K562 (cell line): ENCODE results near the gene PPP6R1. TPM values are rescaled to one million over a fixed set of nuclear protein-coding genes. Genes with fewer than 3 reads are reported as not detected.
A peak's percentile ranks its signal among the peaks of the same experiment; 100 is the strongest.

Experiments used
- GABPA ChIP-seq: fragments of 200-800 bp; sonication (Bioruptor generic); conservative IDR thresholded peaks from 2 replicates; pipeline ENCODE4 v1.6.1; 2016; ENCODE audit warnings: low read depth, missing genetic modification characterization, missing compliant biosample characterization
- KDM2B ChIP-seq: fragments of 250-450 bp; sonication (Bioruptor Pico); IDR thresholded peaks from 2 replicates; pipeline ENCODE4 v1.8.0; 2021; ENCODE audit warnings: mild to moderate bottlenecking, moderate library complexity
- NR2F6 ChIP-seq: fragments of 450-650 bp; formaldehyde crosslinking; IDR thresholded peaks from 2 replicates; pipeline ENCODE4 v1.4.0; 2020; ENCODE audit warnings: mild to moderate bottlenecking
- RBFOX2 ChIP-seq: fragments of 200-400 bp; formaldehyde crosslinking; IDR thresholded peaks from 2 replicates; pipeline ENCODE4 v1.6.1; 2017; ENCODE audit warnings: low read depth, mild to moderate bottlenecking, low read length, moderate library complexity
- ZBED1 ChIP-seq: IDR thresholded peaks from 2 replicates; pipeline ENCODE4 v1.6.1; 2014
- ZBTB8A ChIP-seq: fragments of 450-650 bp; IDR thresholded peaks from 2 replicates; pipeline ENCODE4 v1.6.1; 2018; ENCODE audit warnings: mild to moderate bottlenecking, moderate library complexity; ENCODE audit not compliant: partially characterized antibody
- polyA plus RNA-seq, 8 experiments: library from polyadenylated mRNA; depleted of rRNA in 4 of 8; stranded (reverse) in 5 of 8; unstranded in 3 of 8; fragments of >200 nt; fragmentation: Nextera tagmentation in 2 of 8; fragmentation: Illumina TruSeq in 1 of 8; extraction: Ambion mirVana in 2 of 8; extraction: Trizol in 1 of 8; gene quantifications; 2 replicates each; pipeline versions ENCODE4 v1.2.1 to v1.2.3, GENCODE V29; 2011 to 2014; ENCODE audit warnings: inconsistent platforms in 1 of 8, missing spikeins in 1 of 8
- total RNA-seq, 7 experiments: library from RNA; depleted of rRNA in 6 of 7; stranded (reverse); fragments of >200 nt in 6 of 7; fragmentation: Illumina TruSeq in 2 of 7; extraction: Trizol in 2 of 7; gene quantifications; 2 replicates each; pipeline versions ENCODE4 v1.2.1 to v1.2.3, GENCODE V29; 2011 to 2021; ENCODE audit warnings: low replicate concordance in 1 of 7
- TF ChIP-seq, protein P1 (sequence below): fragments of 200-800 bp; sonication (Bioruptor generic); IDR thresholded peaks from 2 replicates; pipeline ENCODE4 v1.6.1; 2017; ENCODE audit warnings: missing genetic modification characterization, missing compliant biosample characterization
- TF ChIP-seq, protein P2 (sequence below), 3 experiments: fragments of 200-800 bp in 1 of 3; fragments of 250-450 bp in 1 of 3; fragments of 450-650 bp in 1 of 3; sonication (Bioruptor Pico) in 1 of 3; sonication (Bioruptor generic) in 1 of 3; formaldehyde crosslinking in 1 of 3; IDR thresholded peaks; 2 replicates each; pipeline versions ENCODE4 v1.6.1 to v1.8.0; 2016 to 2022; ENCODE audit warnings: mild to moderate bottlenecking in 2 of 3, missing genetic modification characterization in 2 of 3, missing compliant biosample characterization in 1 of 3, moderate library complexity in 1 of 3
- TF ChIP-seq, protein P3 (sequence below): conservative IDR thresholded peaks from 2 replicates; pipeline ENCODE4 v1.6.1; 2011; ENCODE audit warnings: low read depth, mild to moderate bottlenecking, low read length; ENCODE audit not compliant: control insufficient read depth
- TF ChIP-seq, protein P4 (sequence below): fragments of 250-450 bp; sonication (Bioruptor Pico); IDR thresholded peaks from 2 replicates; pipeline ENCODE4 v1.4.0; 2020; ENCODE audit warnings: mild to moderate bottlenecking, moderate library complexity
- TF ChIP-seq, protein P5 (sequence below): fragments of 150-350 bp; IDR thresholded peaks from 2 replicates; pipeline ENCODE4 v1.6.1; 2014; ENCODE audit warnings: low read depth, mild to moderate bottlenecking, low read length, borderline replicate concordance

PPP6R1 gene
- total and polyA plus RNA-seq, 9 of the 15 experiments (the other 6 are each of a cell fraction or from before 2014, with no cell fraction given) = 0.48 to 135 (median 37.2) TPM

DNA sequence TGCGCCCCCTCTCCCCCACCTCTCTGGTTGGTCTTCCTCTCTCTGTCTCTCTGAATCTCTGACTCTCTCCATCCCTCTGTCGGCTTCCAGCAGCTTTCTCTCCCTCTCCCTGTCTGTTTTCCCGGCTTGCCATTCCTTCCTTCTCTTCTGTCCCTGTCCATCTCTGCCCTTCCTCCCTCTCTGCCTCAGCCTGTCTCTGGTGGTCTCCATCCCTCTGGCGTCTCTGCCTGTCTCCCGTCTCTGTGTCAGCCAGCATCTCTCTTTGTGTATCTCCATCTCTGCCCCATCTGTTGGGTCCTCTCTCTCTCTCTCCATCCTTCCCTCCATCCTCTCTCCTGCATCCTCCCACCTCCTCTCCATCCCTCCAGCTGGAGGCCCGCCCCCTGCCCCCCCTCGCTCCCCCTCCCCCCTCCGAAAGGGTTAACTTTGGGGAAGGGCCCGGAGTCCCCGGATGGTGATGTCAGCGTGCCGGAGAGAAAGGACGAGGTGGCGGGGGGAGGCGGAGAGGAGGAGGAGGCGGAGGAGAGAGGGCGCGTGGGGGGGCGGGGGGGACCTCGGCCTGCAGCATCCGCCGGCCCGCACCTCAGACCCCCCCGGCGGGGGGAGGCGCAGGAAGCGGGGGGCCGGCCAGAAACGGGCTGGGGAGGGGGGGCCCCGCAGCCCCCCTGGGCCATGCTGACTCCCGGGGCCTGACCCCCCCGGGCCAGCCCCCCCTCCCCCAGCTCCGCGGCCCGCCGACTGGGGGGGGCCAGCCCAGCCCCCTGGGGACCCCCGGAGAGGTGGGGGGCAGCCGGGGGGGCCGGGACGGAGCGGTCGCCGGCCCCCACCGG, 24.9 kb upstream of the PPP6R1 start, which contains the start of gene BRSK1 (continued):
- TF ChIP-seq ZBTB8A = no peak
- TF ChIP-seq, protein P1, sequence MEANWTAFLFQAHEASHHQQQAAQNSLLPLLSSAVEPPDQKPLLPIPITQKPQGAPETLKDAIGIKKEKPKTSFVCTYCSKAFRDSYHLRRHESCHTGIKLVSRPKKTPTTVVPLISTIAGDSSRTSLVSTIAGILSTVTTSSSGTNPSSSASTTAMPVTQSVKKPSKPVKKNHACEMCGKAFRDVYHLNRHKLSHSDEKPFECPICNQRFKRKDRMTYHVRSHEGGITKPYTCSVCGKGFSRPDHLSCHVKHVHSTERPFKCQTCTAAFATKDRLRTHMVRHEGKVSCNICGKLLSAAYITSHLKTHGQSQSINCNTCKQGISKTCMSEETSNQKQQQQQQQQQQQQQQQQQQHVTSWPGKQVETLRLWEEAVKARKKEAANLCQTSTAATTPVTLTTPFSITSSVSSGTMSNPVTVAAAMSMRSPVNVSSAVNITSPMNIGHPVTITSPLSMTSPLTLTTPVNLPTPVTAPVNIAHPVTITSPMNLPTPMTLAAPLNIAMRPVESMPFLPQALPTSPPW (CRISPR knock-in tag) = peak; percentile 99
- TF ChIP-seq, protein P2, sequence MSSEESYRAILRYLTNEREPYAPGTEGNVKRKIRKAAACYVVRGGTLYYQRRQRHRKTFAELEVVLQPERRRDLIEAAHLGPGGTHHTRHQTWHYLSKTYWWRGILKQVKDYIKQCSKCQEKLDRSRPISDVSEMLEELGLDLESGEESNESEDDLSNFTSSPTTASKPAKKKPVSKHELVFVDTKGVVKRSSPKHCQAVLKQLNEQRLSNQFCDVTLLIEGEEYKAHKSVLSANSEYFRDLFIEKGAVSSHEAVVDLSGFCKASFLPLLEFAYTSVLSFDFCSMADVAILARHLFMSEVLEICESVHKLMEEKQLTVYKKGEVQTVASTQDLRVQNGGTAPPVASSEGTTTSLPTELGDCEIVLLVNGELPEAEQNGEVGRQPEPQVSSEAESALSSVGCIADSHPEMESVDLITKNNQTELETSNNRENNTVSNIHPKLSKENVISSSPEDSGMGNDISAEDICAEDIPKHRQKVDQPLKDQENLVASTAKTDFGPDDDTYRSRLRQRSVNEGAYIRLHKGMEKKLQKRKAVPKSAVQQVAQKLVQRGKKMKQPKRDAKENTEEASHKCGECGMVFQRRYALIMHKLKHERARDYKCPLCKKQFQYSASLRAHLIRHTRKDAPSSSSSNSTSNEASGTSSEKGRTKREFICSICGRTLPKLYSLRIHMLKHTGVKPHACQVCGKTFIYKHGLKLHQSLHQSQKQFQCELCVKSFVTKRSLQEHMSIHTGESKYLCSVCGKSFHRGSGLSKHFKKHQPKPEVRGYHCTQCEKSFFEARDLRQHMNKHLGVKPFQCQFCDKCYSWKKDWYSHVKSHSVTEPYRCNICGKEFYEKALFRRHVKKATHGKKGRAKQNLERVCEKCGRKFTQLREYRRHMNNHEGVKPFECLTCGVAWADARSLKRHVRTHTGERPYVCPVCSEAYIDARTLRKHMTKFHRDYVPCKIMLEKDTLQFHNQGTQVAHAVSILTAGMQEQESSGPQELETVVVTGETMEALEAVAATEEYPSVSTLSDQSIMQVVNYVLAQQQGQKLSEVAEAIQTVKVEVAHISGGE (CRISPR knock-in tag; IDR thresholded peaks at IDR 0.05) = no peak
- TF ChIP-seq, protein P3, sequence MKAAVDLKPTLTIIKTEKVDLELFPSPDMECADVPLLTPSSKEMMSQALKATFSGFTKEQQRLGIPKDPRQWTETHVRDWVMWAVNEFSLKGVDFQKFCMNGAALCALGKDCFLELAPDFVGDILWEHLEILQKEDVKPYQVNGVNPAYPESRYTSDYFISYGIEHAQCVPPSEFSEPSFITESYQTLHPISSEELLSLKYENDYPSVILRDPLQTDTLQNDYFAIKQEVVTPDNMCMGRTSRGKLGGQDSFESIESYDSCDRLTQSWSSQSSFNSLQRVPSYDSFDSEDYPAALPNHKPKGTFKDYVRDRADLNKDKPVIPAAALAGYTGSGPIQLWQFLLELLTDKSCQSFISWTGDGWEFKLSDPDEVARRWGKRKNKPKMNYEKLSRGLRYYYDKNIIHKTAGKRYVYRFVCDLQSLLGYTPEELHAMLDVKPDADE = no peak
- TF ChIP-seq RBFOX2 = no peak
- TF ChIP-seq, protein P4, sequence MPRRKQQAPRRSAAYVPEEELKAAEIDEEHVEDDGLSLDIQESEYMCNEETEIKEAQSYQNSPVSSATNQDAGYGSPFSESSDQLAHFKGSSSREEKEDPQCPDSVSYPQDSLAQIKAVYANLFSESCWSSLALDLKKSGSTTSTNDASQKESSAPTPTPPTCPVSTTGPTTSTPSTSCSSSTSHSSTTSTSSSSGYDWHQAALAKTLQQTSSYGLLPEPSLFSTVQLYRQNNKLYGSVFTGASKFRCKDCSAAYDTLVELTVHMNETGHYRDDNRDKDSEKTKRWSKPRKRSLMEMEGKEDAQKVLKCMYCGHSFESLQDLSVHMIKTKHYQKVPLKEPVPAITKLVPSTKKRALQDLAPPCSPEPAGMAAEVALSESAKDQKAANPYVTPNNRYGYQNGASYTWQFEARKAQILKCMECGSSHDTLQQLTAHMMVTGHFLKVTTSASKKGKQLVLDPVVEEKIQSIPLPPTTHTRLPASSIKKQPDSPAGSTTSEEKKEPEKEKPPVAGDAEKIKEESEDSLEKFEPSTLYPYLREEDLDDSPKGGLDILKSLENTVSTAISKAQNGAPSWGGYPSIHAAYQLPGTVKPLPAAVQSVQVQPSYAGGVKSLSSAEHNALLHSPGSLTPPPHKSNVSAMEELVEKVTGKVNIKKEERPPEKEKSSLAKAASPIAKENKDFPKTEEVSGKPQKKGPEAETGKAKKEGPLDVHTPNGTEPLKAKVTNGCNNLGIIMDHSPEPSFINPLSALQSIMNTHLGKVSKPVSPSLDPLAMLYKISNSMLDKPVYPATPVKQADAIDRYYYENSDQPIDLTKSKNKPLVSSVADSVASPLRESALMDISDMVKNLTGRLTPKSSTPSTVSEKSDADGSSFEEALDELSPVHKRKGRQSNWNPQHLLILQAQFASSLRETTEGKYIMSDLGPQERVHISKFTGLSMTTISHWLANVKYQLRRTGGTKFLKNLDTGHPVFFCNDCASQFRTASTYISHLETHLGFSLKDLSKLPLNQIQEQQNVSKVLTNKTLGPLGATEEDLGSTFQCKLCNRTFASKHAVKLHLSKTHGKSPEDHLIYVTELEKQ (CRISPR knock-in tag) = no peak
- TF ChIP-seq GABPA (tag) = 0 out of 2 replicates have a peak, but pooled peaks have one; percentile 12
- TF ChIP-seq, protein P5, sequence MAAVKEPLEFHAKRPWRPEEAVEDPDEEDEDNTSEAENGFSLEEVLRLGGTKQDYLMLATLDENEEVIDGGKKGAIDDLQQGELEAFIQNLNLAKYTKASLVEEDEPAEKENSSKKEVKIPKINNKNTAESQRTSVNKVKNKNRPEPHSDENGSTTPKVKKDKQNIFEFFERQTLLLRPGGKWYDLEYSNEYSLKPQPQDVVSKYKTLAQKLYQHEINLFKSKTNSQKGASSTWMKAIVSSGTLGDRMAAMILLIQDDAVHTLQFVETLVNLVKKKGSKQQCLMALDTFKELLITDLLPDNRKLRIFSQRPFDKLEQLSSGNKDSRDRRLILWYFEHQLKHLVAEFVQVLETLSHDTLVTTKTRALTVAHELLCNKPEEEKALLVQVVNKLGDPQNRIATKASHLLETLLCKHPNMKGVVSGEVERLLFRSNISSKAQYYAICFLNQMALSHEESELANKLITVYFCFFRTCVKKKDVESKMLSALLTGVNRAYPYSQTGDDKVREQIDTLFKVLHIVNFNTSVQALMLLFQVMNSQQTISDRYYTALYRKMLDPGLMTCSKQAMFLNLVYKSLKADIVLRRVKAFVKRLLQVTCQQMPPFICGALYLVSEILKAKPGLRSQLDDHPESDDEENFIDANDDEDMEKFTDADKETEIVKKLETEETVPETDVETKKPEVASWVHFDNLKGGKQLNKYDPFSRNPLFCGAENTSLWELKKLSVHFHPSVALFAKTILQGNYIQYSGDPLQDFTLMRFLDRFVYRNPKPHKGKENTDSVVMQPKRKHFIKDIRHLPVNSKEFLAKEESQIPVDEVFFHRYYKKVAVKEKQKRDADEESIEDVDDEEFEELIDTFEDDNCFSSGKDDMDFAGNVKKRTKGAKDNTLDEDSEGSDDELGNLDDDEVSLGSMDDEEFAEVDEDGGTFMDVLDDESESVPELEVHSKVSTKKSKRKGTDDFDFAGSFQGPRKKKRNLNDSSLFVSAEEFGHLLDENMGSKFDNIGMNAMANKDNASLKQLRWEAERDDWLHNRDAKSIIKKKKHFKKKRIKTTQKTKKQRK = no peak
- TF ChIP-seq ZBED1 = no peak
- no peak for TF ChIP-seq NR2F6
- TF ChIP-seq KDM2B (CRISPR knock-in tag) = no peak
